Measurements from ENCODE around the gene BPIFB2. TPM values are rescaled to one million over a fixed set of nuclear protein-coding genes. Genes with fewer than 3 reads are reported as not detected.

BPIFB2 gene
- total and polyA plus RNA-seq, 4 donors = 0.33 to 3.7 (median 1.5) TPM

GRCh38 chr20:32970115-32970972 lies 37.2 kb upstream of the BPIFB2 start:
- Histone ChIP-seq H3K9ac (ENCODE audit: low read depth in 1 of 2, low read length in 2 of 2) (no peak overlapping the region), H3K4me1 (ENCODE audit: control insufficient read depth in 4 of 4, insufficient read depth in 4 of 4, low read length in 3 of 4) (no peaks in the 10 kb centered on the region), H3K4me3 (ENCODE audit: low read depth in 1 of 3, low read length in 3 of 3) (no peak overlapping the region), H3K36me3 (ENCODE audit: control insufficient read depth in 4 of 4, insufficient read depth in 3 of 4, low read depth in 1 of 4, low read length in 3 of 4) (no peaks in the 10 kb centered on the region), H3K27ac (ENCODE audit: low read depth in 1 of 2, low read length in 2 of 2) (no peak overlapping the region), H3K9me3 (ENCODE audit: control insufficient read depth in 4 of 4, low read length in 3 of 4) (no peaks in the 10 kb centered on the region), H3K27me3 (ENCODE audit: control insufficient read depth in 4 of 4, insufficient read depth in 4 of 4, low read length in 3 of 4) (no peaks in the 10 kb centered on the region)
- WGBS = 87% methylated on average over 15 of the region's 15 CpGs
- DNase-seq (ENCODE audit: low spot score) = peak; percentile 13
- no peak for TF ChIP-seq CTCF (IDR thresholded peaks at IDR 0.05; ENCODE audit: low read depth, low read length, missing input control)
- TF ChIP-seq HNF4A (conservative IDR thresholded peaks at IDR 0.05) = no peak
- TF ChIP-seq FOXA2 (IDR thresholded peaks at IDR 0.05) = no peak
- TF ChIP-seq YY1 (IDR thresholded peaks at IDR 0.05) = no peak
- no peak for TF ChIP-seq RAD21 (IDR thresholded peaks at IDR 0.05)
- no peak for TF ChIP-seq ZBTB33 (IDR thresholded peaks at IDR 0.05)
- TF ChIP-seq SP1 (IDR thresholded peaks at IDR 0.05) = no peak
- no peak for TF ChIP-seq EGR1 (IDR thresholded peaks at IDR 0.05; ENCODE audit: low read depth in 2 of 2)
- TF ChIP-seq HNF4G (IDR thresholded peaks at IDR 0.05) = no peak
- no peak for TF ChIP-seq RXRA (IDR thresholded peaks at IDR 0.05)
- TF ChIP-seq MAX (IDR thresholded peaks at IDR 0.05) = no peak
- no peak for TF ChIP-seq NR2F2 (IDR thresholded peaks at IDR 0.05)
- TF ChIP-seq JUND (IDR thresholded peaks at IDR 0.05) = no peak
- TF ChIP-seq GABPA (IDR thresholded peaks at IDR 0.05 in 1 of 2, conservative IDR thresholded peaks at IDR 0.05 in 1 of 2) = no peak
- TF ChIP-seq ATF3 (IDR thresholded peaks at IDR 0.05) = no peak
- no peak for TF ChIP-seq TAF1 (conservative IDR thresholded peaks at IDR 0.05)
- TF ChIP-seq FOXA1 (IDR thresholded peaks at IDR 0.05) = no peak
- TF ChIP-seq REST (IDR thresholded peaks at IDR 0.05) = no peak

Data from liver (tissue), 9 donors.